ENCODE results near the gene FXYD5.

FXYD5 gene

DNA sequence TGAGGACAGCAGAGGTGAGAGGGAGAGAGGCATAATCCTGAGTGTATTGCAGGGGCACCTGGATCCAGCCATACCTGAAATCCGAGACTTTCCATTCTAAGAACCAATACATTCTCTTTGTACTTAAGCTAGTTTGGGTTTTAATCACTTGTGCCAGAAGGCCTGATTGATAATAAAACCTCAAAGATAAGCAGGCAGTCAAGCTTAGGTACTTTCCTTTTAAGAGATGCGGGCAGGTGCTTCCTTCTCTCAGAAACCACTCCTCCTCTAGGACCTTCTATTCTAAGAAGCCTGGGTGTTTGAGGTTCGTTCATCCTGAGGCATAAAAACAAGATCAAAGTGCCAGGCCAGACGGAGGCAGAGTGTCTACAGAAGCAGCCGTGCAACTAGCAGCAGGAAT is 51.8 kb downstream of the FXYD5 start:
- H3K4me3 ChIP-seq (replicated peaks; ENCODE audit: low read depth, low read length): no peak overlapping the region
- DNase-seq (ENCODE audit: extremely low read depth, low read depth): no peak
- TF ChIP-seq, protein P1, sequence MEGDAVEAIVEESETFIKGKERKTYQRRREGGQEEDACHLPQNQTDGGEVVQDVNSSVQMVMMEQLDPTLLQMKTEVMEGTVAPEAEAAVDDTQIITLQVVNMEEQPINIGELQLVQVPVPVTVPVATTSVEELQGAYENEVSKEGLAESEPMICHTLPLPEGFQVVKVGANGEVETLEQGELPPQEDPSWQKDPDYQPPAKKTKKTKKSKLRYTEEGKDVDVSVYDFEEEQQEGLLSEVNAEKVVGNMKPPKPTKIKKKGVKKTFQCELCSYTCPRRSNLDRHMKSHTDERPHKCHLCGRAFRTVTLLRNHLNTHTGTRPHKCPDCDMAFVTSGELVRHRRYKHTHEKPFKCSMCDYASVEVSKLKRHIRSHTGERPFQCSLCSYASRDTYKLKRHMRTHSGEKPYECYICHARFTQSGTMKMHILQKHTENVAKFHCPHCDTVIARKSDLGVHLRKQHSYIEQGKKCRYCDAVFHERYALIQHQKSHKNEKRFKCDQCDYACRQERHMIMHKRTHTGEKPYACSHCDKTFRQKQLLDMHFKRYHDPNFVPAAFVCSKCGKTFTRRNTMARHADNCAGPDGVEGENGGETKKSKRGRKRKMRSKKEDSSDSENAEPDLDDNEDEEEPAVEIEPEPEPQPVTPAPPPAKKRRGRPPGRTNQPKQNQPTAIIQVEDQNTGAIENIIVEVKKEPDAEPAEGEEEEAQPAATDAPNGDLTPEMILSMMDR (IDR thresholded peaks at IDR 0.05; ENCODE audit: low read depth, low read length, missing control alignments): no peak

DNA sequence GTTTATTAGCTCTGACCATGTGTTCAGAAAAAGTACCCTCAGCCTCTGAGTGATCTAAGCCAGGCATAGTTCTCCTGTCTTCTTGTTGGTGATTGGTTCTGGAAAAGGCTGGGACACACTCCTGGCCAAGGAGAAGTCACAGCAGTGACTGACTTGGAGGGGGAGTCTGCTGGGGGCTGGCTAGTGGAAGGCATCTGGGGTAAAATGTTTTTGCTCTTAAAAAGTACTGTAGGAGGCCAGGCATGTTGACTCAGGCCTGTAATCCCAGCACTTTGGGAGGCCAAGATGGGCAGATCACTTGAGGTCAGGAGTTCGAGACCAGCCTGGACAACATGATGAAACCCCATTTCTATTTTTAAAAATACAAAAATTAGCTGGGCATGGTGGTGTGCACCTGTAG is 52.3 kb downstream of the FXYD5 start:
- DNase-seq (ENCODE audit: extremely low read depth, low read depth): no peak
- TF ChIP-seq, protein P1 (IDR thresholded peaks at IDR 0.05; ENCODE audit: low read depth, low read length, missing control alignments): no peak
- no peak overlapping the region for H3K4me3 ChIP-seq (replicated peaks; ENCODE audit: low read depth, low read length)

DNA sequence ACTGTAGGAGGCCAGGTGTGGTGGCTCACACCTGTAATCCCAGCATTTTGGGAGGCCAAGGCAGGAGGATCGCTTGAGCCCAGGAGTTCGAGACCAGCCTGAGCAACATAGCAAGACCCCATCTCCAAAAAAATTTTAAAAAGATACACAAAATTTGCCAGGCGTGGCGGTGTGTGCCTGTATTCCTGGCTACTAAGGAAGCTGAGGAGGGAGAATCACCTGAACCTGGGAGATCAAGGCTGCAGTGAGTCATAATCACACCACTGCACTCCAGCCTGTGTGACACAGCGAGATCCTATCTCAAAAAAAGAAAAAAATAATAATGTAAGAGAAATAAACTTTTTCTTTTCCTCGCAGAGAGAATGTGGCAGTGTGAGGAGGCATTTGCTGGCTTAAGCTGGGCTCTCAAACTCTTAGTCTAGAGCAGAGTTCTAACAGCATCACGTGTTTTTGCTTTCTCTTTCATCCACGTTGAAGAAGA is 52.9 kb downstream of the FXYD5 start:
- DNase-seq (ENCODE audit: extremely low read depth, low read depth): no peak
- TF ChIP-seq, protein P1 (IDR thresholded peaks at IDR 0.05; ENCODE audit: low read depth, low read length, missing control alignments): no peak
- H3K4me3 ChIP-seq (replicated peaks; ENCODE audit: low read depth, low read length): no peak overlapping the region

DNA sequence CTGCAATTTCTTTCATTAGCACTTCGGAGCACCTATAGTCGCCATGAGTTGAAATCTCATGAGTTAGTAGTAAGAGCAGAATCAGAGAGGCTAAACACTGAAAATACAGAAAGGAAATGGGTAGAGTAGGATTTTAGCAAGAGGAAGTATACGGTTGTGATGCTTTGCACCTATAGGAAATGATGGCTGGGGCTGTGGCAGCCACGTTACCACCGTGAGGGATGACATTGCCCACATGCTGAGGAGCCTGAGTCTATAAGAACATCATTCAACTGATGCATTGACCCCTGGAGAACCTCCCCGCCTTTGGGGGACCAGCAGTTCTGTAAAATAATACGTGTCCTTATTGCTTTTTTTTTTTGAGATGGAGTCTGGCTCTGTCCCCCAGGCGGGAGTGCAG is 53.6 kb downstream of the FXYD5 start:
- TF ChIP-seq, protein P1 (IDR thresholded peaks at IDR 0.05; ENCODE audit: low read depth, low read length, missing control alignments): no peak
- no peak overlapping the region for H3K4me3 ChIP-seq (replicated peaks; ENCODE audit: low read depth, low read length)
- DNase-seq (ENCODE audit: extremely low read depth, low read depth): no peak

DNA sequence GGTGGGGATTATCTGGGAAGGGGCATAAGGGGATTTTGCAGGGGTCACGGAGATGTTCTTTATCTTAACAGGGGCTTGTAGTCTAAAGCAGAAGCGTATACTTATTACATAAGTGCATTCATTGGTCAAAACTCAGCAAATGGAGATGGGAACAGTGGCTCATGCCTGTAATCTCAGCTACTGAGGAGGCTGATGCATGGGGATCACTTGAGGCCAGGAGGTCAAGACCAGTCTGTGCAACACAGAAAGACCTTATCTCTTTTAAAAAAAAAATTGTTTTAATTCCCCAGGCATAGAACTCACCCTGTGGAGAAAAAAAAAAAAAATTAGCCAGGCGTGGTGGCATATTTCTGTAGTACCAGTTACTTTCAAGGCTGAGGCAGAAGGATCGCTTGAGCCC is 55.1 kb downstream of the FXYD5 start:
- no peak overlapping the region for H3K4me3 ChIP-seq (replicated peaks; ENCODE audit: low read depth, low read length)
- DNase-seq (ENCODE audit: extremely low read depth, low read depth): no peak
- TF ChIP-seq, protein P1 (IDR thresholded peaks at IDR 0.05; ENCODE audit: low read depth, low read length, missing control alignments): no peak

DNA sequence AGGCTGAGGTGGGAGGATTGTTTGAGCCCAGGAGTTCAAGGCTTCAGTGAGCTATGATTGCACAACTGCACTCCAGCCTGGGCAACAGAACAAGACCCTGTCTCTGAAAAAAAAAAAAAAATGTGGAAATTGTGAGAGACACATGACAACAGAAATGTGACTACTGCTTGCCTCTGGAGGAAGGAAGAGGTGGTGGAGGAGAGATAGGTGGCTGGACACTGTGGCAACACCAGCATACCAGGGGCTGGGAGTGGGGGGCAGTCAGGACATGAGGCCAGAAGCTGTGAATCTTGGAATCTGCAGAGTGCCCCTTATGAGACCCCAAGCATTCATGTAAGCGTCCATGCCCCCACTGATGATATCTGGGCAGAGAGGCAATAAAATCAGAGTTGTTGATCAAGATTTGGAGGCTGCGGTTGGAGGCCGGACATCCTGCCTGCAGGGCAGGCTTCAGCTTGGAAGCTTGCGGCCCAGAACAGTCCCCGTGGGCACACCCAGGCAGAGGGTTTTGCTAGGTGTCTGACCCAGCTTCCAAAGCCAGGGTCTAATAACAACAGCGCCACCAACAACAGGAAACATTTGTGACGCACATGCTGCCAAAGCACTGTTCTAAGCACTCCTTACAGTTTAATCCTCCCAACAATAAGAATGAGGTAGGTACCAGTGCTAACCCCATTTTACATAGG is 57.2 kb downstream of the FXYD5 start:
- H3K4me3 ChIP-seq (replicated peaks; ENCODE audit: low read depth, low read length): no peak overlapping the region
- DNase-seq (ENCODE audit: extremely low read depth, low read depth): no peak
- TF ChIP-seq, protein P1 (IDR thresholded peaks at IDR 0.05; ENCODE audit: low read depth, low read length, missing control alignments): no peak

DNA sequence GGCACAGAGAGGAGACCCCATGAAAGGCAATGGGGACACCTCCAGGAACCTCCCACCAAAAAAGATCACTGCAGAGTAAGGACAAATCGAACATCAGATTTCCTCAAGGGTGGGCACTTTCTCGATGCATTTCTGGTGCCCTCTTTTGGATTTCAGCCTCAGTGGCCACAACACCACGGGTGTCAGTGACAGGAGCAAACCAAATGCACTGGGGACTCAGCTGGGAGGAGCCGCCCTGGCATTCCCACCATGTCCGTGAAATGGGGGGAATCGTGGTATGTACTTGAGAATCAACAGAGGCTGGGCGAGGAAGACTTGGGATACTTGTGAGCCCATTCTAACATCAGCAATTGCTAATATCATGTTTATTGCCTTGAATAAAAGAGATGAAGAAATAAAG is 57.7 kb downstream of the FXYD5 start:
- TF ChIP-seq, protein P1 (IDR thresholded peaks at IDR 0.05; ENCODE audit: low read depth, low read length, missing control alignments): no peak
- DNase-seq (ENCODE audit: extremely low read depth, low read depth): no peak
- no peak overlapping the region for H3K4me3 ChIP-seq (replicated peaks; ENCODE audit: low read depth, low read length)
